Peyer's patch (tissue), 4 donors: ENCODE results near the gene MORN5. TPM values are rescaled to one million over a fixed set of nuclear protein-coding genes. Genes with fewer than 3 reads are reported as not detected.

ENCODE experiments used
- DNase-seq, 3 donors: peaks; one replicate each; pipeline ENCODE4 v3.0.0-alpha.2; 2017 to 2019
- H3K27ac ChIP-seq, 4 donors: fragments of 200-600 bp; sonication (generic); one replicate each; pipeline ENCODE4 v1.5.1; 2016 to 2019
- H3K27me3 ChIP-seq, 2 donors: fragments of 200-600 bp; sonication (generic); one replicate each; pipeline ENCODE4 v1.5.1; 2019
- H3K36me3 ChIP-seq, 3 donors: fragments of 200-600 bp; sonication (generic); one replicate each; pipeline ENCODE4 v1.5.1; 2016 to 2019
- H3K4me1 ChIP-seq, 4 donors: fragments of 200-600 bp; sonication (generic); one replicate each; pipeline ENCODE4 v1.5.1; 2016 to 2019
- H3K4me3 ChIP-seq, 4 donors: fragments of 200-600 bp; sonication (generic); 1 replicate in 3 of 4; 2 replicates in 1 of 4; pipeline ENCODE4 v1.5.1; 2016 to 2019; ENCODE audit warnings: mild to moderate bottlenecking in 1 of 4
- H3K9me3 ChIP-seq, 4 donors: fragments of 200-600 bp; sonication (generic); one replicate each; pipeline ENCODE4 v1.5.1; 2016 to 2019; ENCODE audit warnings: mild to moderate bottlenecking in 1 of 4
- CTCF ChIP-seq, 6 experiments: fragments of 450-650 bp in 4 of 6; fragments of 200-600 bp in 2 of 6; sonication (generic) in 1 of 6; IDR thresholded peaks; one replicate each; pipeline ENCODE4 v1.5.1; 2017 to 2019; ENCODE audit warnings: antibody characterized with exemption in 6 of 6, mild to moderate bottlenecking in 3 of 6, moderate library complexity in 1 of 6
- POLR2A ChIP-seq, 2 donors: fragments of 450-650 bp; IDR thresholded peaks; one replicate each; pipeline ENCODE4 v1.5.1; 2017; ENCODE audit warnings: antibody characterized with exemption in 2 of 2, mild to moderate bottlenecking in 2 of 2, moderate library complexity in 2 of 2
- total RNA-seq, 4 donors: library from RNA; depleted of rRNA; stranded (reverse); fragments of >200 nt; gene quantifications; one replicate each; pipeline ENCODE4 v1.1.0, GENCODE V29; 2016

Gene MORN5
- total RNA-seq, 4 donors from 2014 or later: not detected

DNA sequence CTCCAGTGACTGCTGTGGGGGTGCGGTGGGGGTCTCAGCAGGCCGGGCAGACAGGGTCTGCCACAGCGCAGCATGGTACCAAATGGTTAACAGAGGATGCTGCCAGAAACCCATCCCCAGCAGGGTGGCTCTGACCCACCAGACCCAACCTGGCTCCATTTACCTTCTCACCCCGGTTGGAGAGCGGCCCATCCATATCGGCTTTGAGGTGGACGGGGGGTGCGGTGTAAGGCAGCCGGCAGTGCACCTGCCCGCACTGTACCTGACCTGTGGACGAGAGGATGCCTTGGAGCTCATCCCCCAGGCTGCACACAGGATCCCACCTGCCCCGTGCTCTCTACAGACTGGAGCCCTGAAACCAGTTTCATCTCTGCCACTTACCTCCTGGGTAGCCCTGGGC, 49.7 kb downstream of the MORN5 start:
- no peak overlapping the region for H3K4me3 ChIP-seq
- peaks cover 0 to 14% (median 4%) of the 10 kb centered on the region in 4 donors for H3K4me1 ChIP-seq
- peaks cover 0 to 19% of the 10 kb centered on the region in 2 donors for H3K27me3 ChIP-seq
- no peak overlapping the region for H3K27ac ChIP-seq
- peaks cover 0 to 3% (median 0%) of the 10 kb centered on the region in 4 donors for H3K9me3 ChIP-seq
- H3K36me3 ChIP-seq: no peaks in the 10 kb centered on the region
- DNase-seq: peak in 1 of 3 donors; percentile 28
- TF ChIP-seq CTCF (IDR thresholded peaks at IDR 0.05) (no peak), POLR2A (IDR thresholded peaks at IDR 0.05) (no peak)

GRCh38 chr9:122212473-122213004, 52.8 kb downstream of the MORN5 start:
- peaks cover 0 to 22% of the 10 kb centered on the region in 2 donors for H3K27me3 ChIP-seq
- no peak overlapping the region for H3K27ac ChIP-seq
- peaks cover 0 to 3% (median 0%) of the 10 kb centered on the region in 4 donors for H3K9me3 ChIP-seq
- no peaks in the 10 kb centered on the region for H3K36me3 ChIP-seq
- DNase-seq: no peak
- no peak overlapping the region for H3K4me3 ChIP-seq
- TF ChIP-seq POLR2A (IDR thresholded peaks at IDR 0.05): no peak
- TF ChIP-seq CTCF (IDR thresholded peaks at IDR 0.05): no peak
- peaks cover 0 to 19% (median 4%) of the 10 kb centered on the region in 4 donors for H3K4me1 ChIP-seq

DNA sequence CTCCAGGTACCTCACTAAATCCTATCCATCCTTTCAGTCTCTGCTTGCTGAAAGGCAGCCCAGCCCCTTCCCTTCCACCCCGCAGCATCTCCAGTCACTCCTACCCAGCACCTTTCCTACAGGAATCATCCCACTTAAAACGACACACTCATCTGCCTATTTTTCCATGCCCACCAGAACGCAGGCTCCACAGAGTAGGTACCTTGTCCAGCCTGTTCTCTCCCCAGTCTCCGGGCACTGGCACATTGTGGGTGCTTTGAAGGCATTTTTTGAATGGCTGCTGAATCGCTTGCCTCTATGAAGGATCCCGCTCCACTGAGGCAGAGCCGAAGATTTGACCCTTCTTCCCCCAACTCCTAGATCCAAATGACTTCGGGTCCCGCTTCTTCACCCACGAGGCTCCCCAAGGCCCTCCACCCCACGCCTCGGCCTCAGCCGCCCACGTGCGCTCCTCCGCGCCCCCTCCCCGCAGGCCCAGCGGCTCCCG, 53.4 kb downstream of the MORN5 start:
- H3K27me3 ChIP-seq: peaks cover 0 to 26% of the 10 kb centered on the region in 2 donors
- H3K27ac ChIP-seq: no peak overlapping the region
- H3K4me3 ChIP-seq: peak overlapping the region in 3 of 4 donors; percentile 38 to 52 (median 41)
- no peak for TF ChIP-seq POLR2A (IDR thresholded peaks at IDR 0.05)
- no peak for TF ChIP-seq CTCF (IDR thresholded peaks at IDR 0.05)
- no peaks in the 10 kb centered on the region for H3K36me3 ChIP-seq
- peak in 1 of 3 donors; percentile 20 for DNase-seq
- peaks cover 0 to 19% (median 4%) of the 10 kb centered on the region in 4 donors for H3K4me1 ChIP-seq
- H3K9me3 ChIP-seq: peaks cover 0 to 3% (median 0%) of the 10 kb centered on the region in 4 donors

- Histone ChIP-seq H3K27me3 (peaks cover 0 to 30% of the 10 kb centered on the region in 2 donors), H3K4me3 (peak overlapping the region; percentile 26 to 52 (median 40)), H3K9me3 (peaks cover 0 to 3% (median 0%) of the 10 kb centered on the region in 4 donors), H3K4me1 (peaks cover 0 to 23% (median 5%) of the 10 kb centered on the region in 4 donors), H3K36me3 (no peaks in the 10 kb centered on the region), H3K27ac (no peak overlapping the region)
- DNase-seq: peak in 2 of 3 donors; percentile 54 to 75
- TF ChIP-seq CTCF (IDR thresholded peaks at IDR 0.05): no peak
- TF ChIP-seq POLR2A (IDR thresholded peaks at IDR 0.05): no peak
These were observed 54.1 kb downstream of the MORN5 start for GRCh38 chr9:122213589-122214413.

- H3K36me3 ChIP-seq: no peaks in the 10 kb centered on the region
- H3K9me3 ChIP-seq: peaks cover 0 to 3% (median 0%) of the 10 kb centered on the region in 4 donors
- H3K4me1 ChIP-seq: peaks cover 0 to 30% (median 8%) of the 10 kb centered on the region in 4 donors
- TF ChIP-seq CTCF (IDR thresholded peaks at IDR 0.05) (no peak), POLR2A (IDR thresholded peaks at IDR 0.05) (no peak)
- peak overlapping the region in 1 of 4 donors; percentile 52 for H3K4me3 ChIP-seq
- no peak overlapping the region for H3K27ac ChIP-seq
- H3K27me3 ChIP-seq: peaks cover 0 to 37% of the 10 kb centered on the region in 2 donors
- DNase-seq: no peak
These were observed 54.8 kb downstream of the MORN5 start for GRCh38 chr9:122214507-122214906.
